ENCODE measurements around the gene TAF8.
A peak's percentile ranks its signal among the peaks of the same experiment; 100 is the strongest.
"Not testable (repeated sequence)": the region's sequence is repeated elsewhere in the genome, so short reads cannot be mapped to it uniquely, and the experiment has no call there.

Gene TAF8

GRCh38 chr6:42050297-42051267 lies at the start of gene TAF8:
Gene TAF8 (plus strand): TSS chr6:42050524. CDS start chr6:42050542, 18 bp downstream.
- DNase-seq (ENCODE audit: extremely low spot score, insufficient read length, low read depth) (peak; percentile 87), FAIRE-seq (peak; percentile 93)

- DNase-seq (ENCODE audit: extremely low spot score, insufficient read length, low read depth), result no peak
- no peak for FAIRE-seq
These were observed 48.8 kb upstream of the TAF8 start for GRCh38 chr6:42001506-42001905.

DNA sequence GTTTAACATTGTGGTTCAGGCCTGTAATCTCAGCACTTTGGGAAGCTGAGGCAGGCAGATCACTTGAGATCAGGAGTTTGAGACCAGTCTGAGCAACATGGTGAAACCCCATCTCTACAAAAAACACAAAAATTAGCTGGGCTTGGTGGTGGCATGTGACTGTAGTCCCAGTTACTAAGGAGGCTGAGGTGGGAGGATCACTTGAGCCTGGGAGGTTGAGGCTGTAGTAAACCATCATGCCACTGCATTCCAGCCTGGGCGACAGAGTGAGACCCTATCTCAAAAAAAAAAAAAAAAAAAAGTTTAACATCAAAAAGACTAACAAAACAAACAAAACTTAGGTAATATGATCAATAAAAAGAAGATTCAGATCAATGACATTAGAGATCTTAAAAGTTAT lies 46.7 kb upstream of the TAF8 start:
- not testable (repeated sequence) for FAIRE-seq; DNase-seq (ENCODE audit: extremely low spot score, insufficient read length, low read depth)

DNA sequence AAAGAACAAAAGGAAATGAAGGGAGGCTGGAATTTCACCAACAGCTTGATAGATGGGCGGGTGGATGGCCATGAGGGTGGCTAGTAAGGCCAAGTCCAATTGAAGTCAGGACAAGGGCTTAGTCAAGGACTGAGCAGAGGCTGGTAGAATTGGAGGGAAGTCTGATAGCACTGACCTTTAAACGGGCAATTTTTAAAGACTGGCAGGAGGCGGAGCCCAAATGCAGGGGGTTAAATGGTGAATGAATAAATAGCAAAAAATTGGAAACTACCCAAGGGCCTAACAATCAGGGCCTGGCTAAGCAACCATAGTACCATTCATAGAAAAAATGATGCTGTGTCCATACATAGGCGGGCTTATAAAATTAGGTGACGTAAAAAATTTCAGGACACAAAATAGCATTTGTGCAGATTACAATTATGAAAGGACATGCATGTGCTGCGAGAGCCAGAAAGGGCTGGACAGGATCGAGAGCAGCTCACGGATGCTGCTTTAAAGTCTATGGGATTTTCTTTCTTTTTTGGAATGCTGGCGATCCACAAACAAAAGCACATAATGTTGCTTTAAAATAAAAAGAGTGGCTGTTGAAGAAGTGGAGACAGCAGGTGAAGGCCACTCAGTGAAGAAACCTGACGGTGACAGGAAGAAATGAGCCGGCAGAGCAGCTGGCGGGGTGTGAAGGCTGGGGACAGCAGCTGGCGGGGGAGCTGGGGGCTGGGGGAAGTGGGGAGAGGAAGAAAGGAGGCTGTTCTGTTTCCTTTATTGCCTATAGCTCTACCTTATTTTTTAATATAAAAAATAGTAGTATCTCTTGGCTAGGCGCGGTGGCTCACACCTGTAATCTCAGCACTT lies 42.8 kb upstream of the TAF8 start:
- no peak for DNase-seq (ENCODE audit: extremely low spot score, insufficient read length, low read depth)
- no peak for FAIRE-seq

DNA sequence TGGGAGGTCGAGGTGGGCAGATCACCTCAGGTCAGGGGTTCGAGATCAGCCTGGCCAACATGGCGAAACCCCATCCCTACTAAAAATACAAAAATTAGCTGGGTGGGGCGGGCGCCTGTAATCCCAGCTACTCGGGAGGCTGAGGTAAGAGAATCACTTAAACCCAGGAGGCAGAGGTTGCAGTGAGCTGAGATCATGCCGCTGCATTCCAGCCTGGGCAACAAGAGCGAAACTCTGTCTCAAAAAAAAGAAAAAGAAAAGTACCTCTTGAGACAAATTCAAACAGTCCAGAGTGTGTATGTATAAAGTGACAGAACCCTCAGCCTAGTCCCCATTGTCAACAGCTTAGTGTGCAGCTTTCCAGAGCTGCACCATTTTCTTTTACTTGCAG lies 42.2 kb upstream of the TAF8 start:
- not testable (repeated sequence) for DNase-seq (ENCODE audit: extremely low spot score, insufficient read length, low read depth); FAIRE-seq

- DNase-seq (ENCODE audit: extremely low spot score, insufficient read length, low read depth) (no peak), FAIRE-seq (peak; percentile 5)
These were observed 40.5 kb upstream of the TAF8 start for GRCh38 chr6:42009844-42010184.

GRCh38 chr6:42010185-42010891 lies 40.0 kb upstream of the TAF8 start:
- DNase-seq (ENCODE audit: extremely low spot score, insufficient read length, low read depth) (no peak), FAIRE-seq (peak; percentile 82)

DNA sequence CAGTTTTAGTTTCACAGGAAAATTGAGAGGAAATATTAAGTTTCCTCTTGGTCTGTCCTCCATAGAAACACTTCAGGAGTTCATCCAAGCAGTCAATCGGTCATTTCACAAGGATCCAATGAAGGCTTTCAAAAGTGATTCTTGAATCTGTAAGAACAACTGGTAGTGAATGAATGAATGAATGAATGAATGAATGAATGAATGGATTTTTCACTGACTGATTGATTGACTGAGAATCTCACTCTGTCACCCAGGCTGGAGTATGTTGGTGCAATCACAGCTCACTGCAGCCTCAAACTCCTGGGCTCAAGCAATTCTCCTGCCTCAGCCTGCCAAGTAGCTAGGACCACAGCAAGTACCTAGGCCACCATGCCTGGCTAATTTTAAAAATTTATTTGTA lies 39.4 kb upstream of the TAF8 start:
- FAIRE-seq (no peak), DNase-seq (ENCODE audit: extremely low spot score, insufficient read length, low read depth) (no peak)

DNA sequence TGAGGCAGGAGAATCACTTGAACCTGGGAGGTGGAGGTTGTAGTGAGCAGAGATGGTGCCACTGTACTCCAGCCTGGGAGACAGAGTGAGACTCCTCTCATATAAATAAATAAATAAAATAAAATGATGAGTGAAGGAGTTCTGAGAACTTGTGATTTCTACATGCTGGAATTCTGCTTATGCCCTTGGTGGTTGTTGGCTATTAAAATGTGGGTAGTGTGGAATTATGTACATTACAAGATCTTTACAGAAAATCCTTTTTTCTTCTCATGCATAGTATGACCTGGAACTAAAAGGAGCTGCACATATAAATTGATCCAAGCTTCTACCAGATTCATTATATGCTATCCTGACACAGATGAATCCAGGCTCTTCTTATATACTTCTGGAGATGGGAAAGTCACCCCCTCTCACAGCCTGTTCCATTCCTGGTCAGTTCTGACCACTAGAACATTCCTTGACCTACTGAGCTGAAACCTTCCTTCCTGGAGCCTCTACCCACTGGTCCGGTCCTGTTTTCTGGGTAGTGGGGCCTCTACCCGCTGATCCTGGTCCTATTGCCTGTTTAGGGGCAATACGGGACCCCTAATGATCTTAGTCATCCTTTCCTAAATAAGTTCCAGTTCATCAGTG lies 37.7 kb upstream of the TAF8 start:
- DNase-seq (ENCODE audit: extremely low spot score, insufficient read length, low read depth) (no peak), FAIRE-seq (no peak)

GRCh38 chr6:42013134-42013516 lies 37.2 kb upstream of the TAF8 start:
- DNase-seq (ENCODE audit: extremely low spot score, insufficient read length, low read depth) (no peak), FAIRE-seq (no peak)

GRCh38 chr6:42017021-42017643 lies 33.2 kb upstream of the TAF8 start:
- DNase-seq (ENCODE audit: extremely low spot score, insufficient read length, low read depth), result no peak
- peak; percentile 69 for FAIRE-seq

- FAIRE-seq, result no peak
- DNase-seq (ENCODE audit: extremely low spot score, insufficient read length, low read depth), result no peak
These were observed 29.4 kb upstream of the TAF8 start for GRCh38 chr6:42020967-42021366.

DNA sequence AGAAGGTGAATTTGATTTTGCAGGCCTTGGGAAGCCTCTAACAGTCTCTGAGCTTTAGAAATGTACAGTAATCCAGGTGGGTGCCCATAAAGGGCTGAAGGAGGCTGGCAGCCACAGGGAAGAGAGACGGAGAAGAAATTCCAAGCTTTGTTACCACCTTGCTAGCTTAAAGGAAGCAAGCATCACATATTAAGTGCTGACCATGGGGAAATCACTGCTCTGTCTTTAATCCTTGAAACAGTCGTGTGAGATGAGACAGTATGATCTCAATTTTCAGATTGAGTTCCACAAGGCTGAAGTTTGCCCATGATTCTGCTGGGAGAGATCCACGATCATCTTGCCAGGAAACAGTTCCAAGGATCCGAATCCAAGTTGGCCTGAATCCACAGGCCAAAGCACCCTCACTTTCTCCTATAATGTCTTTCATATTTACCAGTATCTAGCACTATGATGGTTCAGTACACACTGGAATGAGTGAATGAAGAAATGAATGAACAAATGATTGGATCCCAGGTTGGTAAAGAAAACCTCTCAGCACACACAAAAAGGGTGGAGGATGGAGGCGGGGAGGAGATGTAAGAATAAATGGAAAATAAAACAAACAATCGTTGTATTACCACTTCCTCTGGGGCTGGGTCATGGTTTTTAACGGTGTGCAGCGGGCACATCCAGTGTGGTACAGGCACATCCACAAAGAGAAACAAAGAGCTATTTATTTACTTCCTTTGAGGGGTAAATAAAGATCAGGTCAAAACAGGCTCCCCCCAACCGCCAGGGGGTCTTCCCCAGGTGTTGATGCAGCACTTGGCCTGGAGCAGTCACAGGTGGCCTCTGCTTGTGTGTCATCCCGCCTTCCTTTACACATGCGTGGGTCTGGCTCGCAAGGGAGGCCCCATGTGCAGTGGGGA lies 28.2 kb upstream of the TAF8 start:
- FAIRE-seq, result peak; percentile 86
- no peak for DNase-seq (ENCODE audit: extremely low spot score, insufficient read length, low read depth)

- no peak for FAIRE-seq
- DNase-seq (ENCODE audit: extremely low spot score, insufficient read length, low read depth), result no peak
These were observed 27.5 kb upstream of the TAF8 start for GRCh38 chr6:42022755-42023384.

- DNase-seq (ENCODE audit: extremely low spot score, insufficient read length, low read depth) (no peak), FAIRE-seq (peak; percentile 93)
These were observed 25.1 kb upstream of the TAF8 start for GRCh38 chr6:42025066-42025844.

GRCh38 chr6:42025845-42026243 lies 24.5 kb upstream of the TAF8 start:
- FAIRE-seq, result no peak
- DNase-seq (ENCODE audit: extremely low spot score, insufficient read length, low read depth), result no peak

DNA sequence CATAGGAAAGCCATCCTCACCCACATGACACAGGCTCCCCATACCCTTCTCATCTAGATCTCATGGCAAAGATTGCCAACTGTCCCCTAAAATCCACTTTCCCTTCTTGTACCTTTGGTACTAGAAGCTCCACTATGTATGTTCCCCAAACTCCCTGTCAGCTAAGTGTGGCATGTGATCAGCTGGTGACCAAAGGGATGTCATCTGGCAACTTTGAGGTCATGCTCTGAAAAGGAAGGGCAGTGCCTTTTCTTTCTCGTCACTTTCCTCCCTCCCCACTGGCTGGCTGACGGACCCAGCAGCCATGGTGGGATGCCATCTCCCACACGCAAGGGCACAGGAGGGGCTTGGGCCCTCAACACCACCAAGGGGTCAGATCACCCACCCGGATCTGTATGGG lies 23.8 kb upstream of the TAF8 start:
- no peak for FAIRE-seq

More for the DNA sequence above, 23.8 kb upstream of the TAF8 start:
- DNase-seq (ENCODE audit: extremely low spot score, insufficient read length, low read depth), result no peak
